Stomach (tissue), 4 donors: ENCODE measurements around the gene GREB1L.

Experiments used
- POLR2A ChIP-seq, 4 donors: fragments of 450-650 bp; IDR thresholded peaks; one replicate each; pipeline ENCODE4 v1.6.1; 2016; ENCODE audit warnings: antibody characterized with exemption in 4 of 4, control low read depth in 2 of 4, mild to moderate bottlenecking in 1 of 4, moderate library complexity in 1 of 4
- POLR2AphosphoS5 ChIP-seq, 3 donors: sonication (generic); formaldehyde crosslinking; IDR thresholded peaks; one replicate each; pipeline ENCODE4 v1.6.1; 2016; ENCODE audit warnings: antibody characterized with exemption in 3 of 3
- TF ChIP-seq, protein P1 (sequence below), 7 experiments: fragments of 450-650 bp in 4 of 7; fragments of 200-600 bp in 3 of 7; sonication (generic) in 3 of 7; IDR thresholded peaks; one replicate each; pipeline ENCODE4 v1.5.1; 2016 to 2019; ENCODE audit warnings: antibody characterized with exemption in 7 of 7, control low read depth in 2 of 7, mild to moderate bottlenecking in 1 of 7

DNA sequence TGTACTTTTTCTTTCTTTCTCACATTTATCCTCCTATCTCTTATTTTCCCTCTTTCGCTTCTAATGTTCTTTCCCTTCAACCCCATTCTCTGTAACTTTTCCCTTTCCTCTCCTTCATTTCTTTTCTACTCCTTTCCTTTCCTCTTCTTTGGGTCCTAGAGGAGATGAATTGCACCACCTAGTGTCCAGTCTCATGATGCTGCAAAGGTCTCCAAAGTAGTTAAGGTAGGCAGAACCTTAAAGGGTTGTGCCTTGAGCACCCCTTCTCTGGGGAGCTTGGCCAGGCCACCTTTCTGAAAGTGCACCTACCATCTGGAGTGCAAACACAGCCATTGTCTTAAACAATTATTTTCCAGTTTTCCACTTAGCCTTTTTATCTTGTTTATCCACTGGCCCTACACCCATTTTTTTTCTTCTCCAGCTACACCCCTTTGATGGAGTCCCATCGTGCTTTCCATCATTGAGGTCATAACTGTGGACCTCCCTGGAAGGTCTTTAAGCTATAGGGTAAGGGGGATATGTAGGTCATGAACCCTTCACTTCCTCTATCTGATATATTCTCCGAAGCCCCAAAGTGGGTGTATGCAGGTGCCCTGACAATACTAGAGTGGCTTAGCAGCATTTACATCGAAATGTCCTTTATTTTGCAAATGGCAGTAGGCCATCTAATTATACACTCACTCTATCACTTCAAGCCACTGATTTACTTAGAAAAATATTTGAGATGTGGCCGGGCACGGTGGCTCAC lies 202.6 kb downstream of the GREB1L start:
- TF ChIP-seq, protein P1, sequence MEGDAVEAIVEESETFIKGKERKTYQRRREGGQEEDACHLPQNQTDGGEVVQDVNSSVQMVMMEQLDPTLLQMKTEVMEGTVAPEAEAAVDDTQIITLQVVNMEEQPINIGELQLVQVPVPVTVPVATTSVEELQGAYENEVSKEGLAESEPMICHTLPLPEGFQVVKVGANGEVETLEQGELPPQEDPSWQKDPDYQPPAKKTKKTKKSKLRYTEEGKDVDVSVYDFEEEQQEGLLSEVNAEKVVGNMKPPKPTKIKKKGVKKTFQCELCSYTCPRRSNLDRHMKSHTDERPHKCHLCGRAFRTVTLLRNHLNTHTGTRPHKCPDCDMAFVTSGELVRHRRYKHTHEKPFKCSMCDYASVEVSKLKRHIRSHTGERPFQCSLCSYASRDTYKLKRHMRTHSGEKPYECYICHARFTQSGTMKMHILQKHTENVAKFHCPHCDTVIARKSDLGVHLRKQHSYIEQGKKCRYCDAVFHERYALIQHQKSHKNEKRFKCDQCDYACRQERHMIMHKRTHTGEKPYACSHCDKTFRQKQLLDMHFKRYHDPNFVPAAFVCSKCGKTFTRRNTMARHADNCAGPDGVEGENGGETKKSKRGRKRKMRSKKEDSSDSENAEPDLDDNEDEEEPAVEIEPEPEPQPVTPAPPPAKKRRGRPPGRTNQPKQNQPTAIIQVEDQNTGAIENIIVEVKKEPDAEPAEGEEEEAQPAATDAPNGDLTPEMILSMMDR (IDR thresholded peaks at IDR 0.05), result peak in 5 of 7 experiments; percentile 18 to 64 (median 55)
- TF ChIP-seq POLR2AphosphoS5 (IDR thresholded peaks at IDR 0.05) (no peak), POLR2A (IDR thresholded peaks at IDR 0.05) (no peak)
